A673 (cell line): ENCODE data around the gene ANXA11. TPM values are rescaled to one million over a fixed set of nuclear protein-coding genes. Genes with fewer than 3 reads are reported as not detected.
A peak's percentile ranks its signal among the peaks of the same experiment; 100 is the strongest.
"Not testable (repeated sequence)": the region's sequence is repeated elsewhere in the genome, so short reads cannot be mapped to it uniquely, and the experiment has no call there.

Experiments
- BruUV-seq: library from RNA; stranded (reverse); fragments of 400-500 nt; replicated peaks from 2 replicates; lab custom pipeline; 2021; lab: Mats Ljungman, UMichigan
- CTCF ChIA-PET: fragments of 300-600 bp; sonication (Branson Sonifier 250); formaldehyde crosslinking; loops from one replicate; lab custom pipeline; 2022; ENCODE audit warnings: antibody characterized with exemption; lab: Charles Lee
- POLR2A ChIA-PET: fragments of 300-600 bp; sonication (Branson Sonifier 250); formaldehyde crosslinking; loops from one replicate; lab custom pipeline; 2022; ENCODE audit warnings: antibody characterized with exemption; ENCODE audit not compliant: low non-redundant PET; lab: Charles Lee
- DNase-seq: peaks from one replicate; pipeline ENCODE4 v3.0.0-alpha.2; 2015; ENCODE audit warnings: low spot score
- H3K27ac ChIP-seq: fragments of 200-600 bp; sonication (generic); 2 replicates; pipeline ENCODE4 v1.5.1; 2016; ENCODE audit warnings: mixed run types, low read depth, mild to moderate bottlenecking, mixed read lengths, antibody characterized with exemption, low read length; ENCODE audit not compliant: poor library complexity, severe bottlenecking
- H3K27me3 ChIP-seq: fragments of 200-600 bp; sonication (generic); replicated peaks from 2 replicates; pipeline ENCODE4 v1.6.1; 2017; ENCODE audit warnings: mixed run types, low read depth, mild to moderate bottlenecking, mixed read lengths, antibody characterized with exemption, low read length; ENCODE audit not compliant: insufficient read depth, poor library complexity
- H3K36me3 ChIP-seq: fragments of 200-600 bp; sonication (generic); 2 replicates; pipeline ENCODE4 v1.6.1; 2016; ENCODE audit warnings: mixed run types, mild to moderate bottlenecking, mixed read lengths, antibody characterized with exemption, low read length; ENCODE audit not compliant: insufficient read depth, poor library complexity, severe bottlenecking
- H3K4me1 ChIP-seq: fragments of 200-600 bp; sonication (generic); 2 replicates; pipeline ENCODE4 v1.6.1; 2017; ENCODE audit warnings: mixed run types, mild to moderate bottlenecking, mixed read lengths, antibody characterized with exemption, low read length; ENCODE audit not compliant: insufficient read depth, poor library complexity, severe bottlenecking
- H3K4me3 ChIP-seq: fragments of 200-600 bp; sonication (generic); 2 replicates; pipeline ENCODE4 v1.5.1; 2016; ENCODE audit warnings: low read depth, mixed run types, mild to moderate bottlenecking, mixed read lengths, low read length; ENCODE audit not compliant: poor library complexity, severe bottlenecking
- H3K9me3 ChIP-seq: fragments of 200-600 bp; sonication (generic); 2 replicates; pipeline ENCODE4 v1.6.1; 2016; ENCODE audit warnings: mixed run types, low read depth, mild to moderate bottlenecking, mixed read lengths, antibody characterized with exemption, low read length; ENCODE audit not compliant: poor library complexity, severe bottlenecking
- CTCF ChIP-seq: fragments of 300-800, 200-600 bp; sonication (generic); conservative IDR thresholded peaks from 2 replicates; pipeline ENCODE4 v1.5.1; 2017; ENCODE audit warnings: low read depth, mild to moderate bottlenecking, antibody characterized with exemption, low read length, moderate library complexity, mixed read lengths
- EZH2 ChIP-seq: fragments of 200-600 bp; sonication (generic); IDR thresholded peaks from 2 replicates; pipeline ENCODE4 v1.6.1; 2017; ENCODE audit warnings: borderline replicate concordance, low read depth, mild to moderate bottlenecking, mixed read lengths, antibody characterized with exemption, low read length; ENCODE audit not compliant: poor library complexity, severe bottlenecking
- intact Hi-C: fragments of 100-400 bp; cut with micrococcal nuclease; formaldehyde crosslinking; loops from one replicate; pipeline ENCODE4 v1.10.0; 2022; ENCODE audit not compliant: unreplicated experiment
- total RNA-seq: library from RNA; stranded (reverse); gene quantifications from 2 replicates; pipeline ENCODE4 v1.2.3, GENCODE V29; 2021

ANXA11 gene
- total RNA-seq, 1 experiment from 2014 or later = 119 TPM

DNA sequence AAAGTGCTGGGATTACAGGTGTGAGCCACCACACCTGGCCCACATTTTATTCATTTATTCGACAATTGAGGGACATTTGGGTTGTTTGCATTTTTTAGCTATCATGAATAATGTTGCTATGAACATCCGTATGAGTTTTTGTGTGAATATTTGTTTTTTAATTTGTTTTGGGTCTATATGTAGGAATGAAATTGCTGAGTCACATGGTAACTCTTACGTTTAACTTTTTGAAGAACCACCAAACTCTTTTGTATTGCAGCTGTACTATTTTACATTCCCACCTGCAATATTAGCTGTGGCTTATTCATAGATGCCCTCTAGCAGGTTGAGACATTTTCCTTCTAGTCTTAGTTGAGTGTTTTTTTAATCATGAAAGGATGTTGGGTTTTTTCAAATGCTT is 58.4 kb downstream of the ANXA11 start:
- H3K36me3 ChIP-seq = peaks cover 7% of the 10 kb centered on the region
- intact Hi-C loops = no loop called here
- no peak for DNase-seq
- peaks cover 8% of the 10 kb centered on the region for H3K4me1 ChIP-seq
- no peaks in the 10 kb centered on the region for H3K27me3 ChIP-seq
- no peak overlapping the region for H3K27ac ChIP-seq
- no peak overlapping the region for H3K4me3 ChIP-seq
- CTCF ChIA-PET = no interaction called here
- BruUV-seq = no TSS peak
- H3K9me3 ChIP-seq = peaks cover 5% of the 10 kb centered on the region
- POLR2A ChIA-PET = no interaction called here
- TF ChIP-seq EZH2 (no peak), CTCF (no peak)

DNA sequence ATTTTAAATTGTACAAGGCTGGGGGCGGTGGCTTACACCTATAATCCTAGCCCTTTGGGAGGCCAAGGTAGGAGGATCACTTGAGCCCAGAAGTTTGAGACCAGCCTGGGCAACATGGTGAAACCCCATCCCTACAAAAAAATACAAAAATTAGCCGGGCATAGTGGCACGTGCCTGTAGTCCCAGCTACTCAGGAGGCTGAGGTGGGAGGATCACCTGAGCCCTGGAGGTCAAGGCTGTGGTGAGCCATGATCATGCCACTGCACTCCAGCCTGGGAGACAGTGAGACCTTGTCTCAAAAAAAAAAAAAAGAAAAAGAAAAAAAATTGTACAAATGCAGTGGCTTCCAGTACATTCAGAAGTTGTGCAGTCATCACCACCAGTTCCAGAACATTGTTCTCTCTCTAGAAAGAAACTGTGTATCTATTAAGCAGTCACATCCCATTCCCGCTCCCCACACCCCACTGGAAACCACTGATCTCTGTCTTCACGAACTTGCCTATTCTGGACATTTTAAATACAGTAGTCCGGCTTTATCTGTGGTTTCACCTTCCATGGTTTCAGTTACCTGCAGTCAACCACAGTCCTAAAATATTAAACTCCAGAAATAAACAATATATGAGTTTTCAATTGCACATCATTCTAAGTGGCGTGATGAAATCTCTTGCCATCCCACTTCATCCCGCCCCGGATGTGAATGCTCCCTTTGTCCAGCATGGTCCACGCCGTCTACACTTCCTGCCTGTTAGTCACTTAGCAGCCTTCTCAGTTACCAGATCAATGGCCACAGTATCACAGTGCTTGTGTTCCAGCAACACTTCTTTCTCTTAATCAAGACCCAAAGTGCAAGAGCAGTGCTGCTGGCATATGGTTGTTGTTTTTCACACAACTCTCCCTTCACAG is 59.7 kb downstream of the ANXA11 start:
- H3K36me3 ChIP-seq, intact Hi-C loops, H3K4me3 ChIP-seq, BruUV-seq, POLR2A ChIA-PET, H3K4me1 ChIP-seq, CTCF ChIA-PET, H3K27ac ChIP-seq, H3K27me3 ChIP-seq, H3K9me3 ChIP-seq: not testable (repeated sequence)
- DNase-seq = peak; percentile 33

- no peak overlapping the region for H3K4me3 ChIP-seq
- intact Hi-C loops = no loop called here
Measured at GRCh38 chr10:80144696-80145131, 60.6 kb downstream of the ANXA11 start.

More at GRCh38 chr10:80144696-80145131, 60.6 kb downstream of the ANXA11 start:
- DNase-seq = no peak
- H3K4me1 ChIP-seq = peaks cover 8% of the 10 kb centered on the region
- TF ChIP-seq CTCF = no peak
- peaks cover 6% of the 10 kb centered on the region for H3K36me3 ChIP-seq
- ChIA-PET CTCF (interaction anchor here (0.6 to 1.7 kb wide), 5 partner anchors 9 to 827 kb away, joined by 3 to 22 read pairs (median 4); no protein-coding TSS in a partner anchor), POLR2A (interaction anchor here (0.5 to 0.7 kb wide), 2 partner anchors 61 to 78 kb away, joined by 3 to 4 read pairs; no protein-coding TSS in a partner anchor)
- H3K27me3 ChIP-seq = no peaks in the 10 kb centered on the region
- peaks cover 1% of the 10 kb centered on the region for H3K9me3 ChIP-seq
- no peak overlapping the region for H3K27ac ChIP-seq
- no TSS peak for BruUV-seq
